ENCODE data around the gene GPALPP1.
A peak's percentile ranks its signal among the peaks of the same experiment; 100 is the strongest.
"Not testable (repeated sequence)": the region's sequence is repeated elsewhere in the genome, so short reads cannot be mapped to it uniquely, and the experiment has no call there.

Gene GPALPP1, protein sequence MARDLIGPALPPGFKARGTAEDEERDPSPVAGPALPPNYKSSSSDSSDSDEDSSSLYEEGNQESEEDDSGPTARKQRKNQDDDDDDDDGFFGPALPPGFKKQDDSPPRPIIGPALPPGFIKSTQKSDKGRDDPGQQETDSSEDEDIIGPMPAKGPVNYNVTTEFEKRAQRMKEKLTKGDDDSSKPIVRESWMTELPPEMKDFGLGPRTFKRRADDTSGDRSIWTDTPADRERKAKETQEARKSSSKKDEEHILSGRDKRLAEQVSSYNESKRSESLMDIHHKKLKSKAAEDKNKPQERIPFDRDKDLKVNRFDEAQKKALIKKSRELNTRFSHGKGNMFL

DNA sequence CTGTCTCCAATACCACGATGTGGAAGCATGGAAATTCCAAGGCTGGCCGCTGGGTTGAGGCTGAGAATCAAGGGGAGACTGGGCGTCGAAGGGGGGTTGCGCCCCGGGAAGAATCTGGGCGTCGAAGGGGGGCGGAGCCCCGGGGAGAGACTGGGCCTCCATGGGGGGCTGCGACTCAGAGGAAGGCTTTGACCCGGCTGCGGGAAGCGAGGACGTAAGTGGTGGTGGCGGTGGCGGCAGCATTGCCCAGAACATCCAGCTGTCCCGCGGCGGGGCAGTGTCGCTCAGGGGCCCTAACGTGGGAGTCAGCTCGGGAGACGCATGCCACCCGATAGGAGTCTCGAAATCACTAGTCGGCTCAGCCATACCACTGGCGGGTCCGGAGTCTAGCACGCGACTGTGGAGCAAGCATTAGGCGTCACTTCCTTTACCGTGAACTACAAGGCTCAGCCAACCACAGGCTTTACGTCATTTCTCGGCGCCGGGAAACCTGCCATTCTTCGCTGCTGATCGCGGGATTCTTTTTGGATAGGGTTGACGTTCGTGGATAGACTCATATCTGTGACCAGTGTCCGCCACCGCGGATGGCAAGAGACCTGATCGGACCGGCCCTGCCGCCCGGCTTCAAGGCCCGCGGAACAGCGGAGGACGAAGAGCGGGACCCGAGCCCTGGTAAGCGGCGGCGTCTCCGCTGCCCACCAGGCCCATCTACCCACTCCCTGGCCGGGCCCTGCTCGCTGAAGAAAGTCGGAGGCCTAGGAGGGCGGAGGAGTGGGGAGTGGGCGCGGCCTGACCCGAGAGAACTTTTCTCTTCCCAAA, at the start of gene GPALPP1, which contains the start of gene NUFIP1:
TSS of gene GPALPP1 (plus strand) at position 468 of the 819 bp plus-strand sequence. CDS start at position 585, 117 bp downstream.
TSS of gene NUFIP1 (minus strand) at position 401 of the 819 bp plus-strand sequence. CDS start at position 366, 35 bp downstream.
- DNase-seq: peak; percentile 97

DNA sequence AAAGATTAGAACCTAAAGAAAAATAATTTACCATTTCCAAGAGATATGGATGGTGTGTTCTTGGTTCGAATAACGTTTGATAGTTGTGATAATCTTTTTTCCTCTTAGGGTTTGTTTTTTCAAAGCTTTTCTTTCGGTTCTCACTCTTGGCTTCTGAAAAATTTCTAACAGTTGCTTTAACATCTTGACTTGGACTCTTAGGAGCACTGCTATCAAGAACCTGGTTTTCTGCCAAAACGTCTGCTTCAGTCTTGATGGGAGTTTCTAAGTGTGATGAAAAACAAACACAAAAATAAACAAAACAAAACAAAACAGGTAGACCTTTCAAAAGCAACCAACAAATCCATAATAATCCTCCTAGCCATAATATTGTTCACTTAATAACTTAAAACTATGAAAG, 45.9 kb upstream of the GPALPP1 start:
- DNase-seq: not testable (repeated sequence)

DNA sequence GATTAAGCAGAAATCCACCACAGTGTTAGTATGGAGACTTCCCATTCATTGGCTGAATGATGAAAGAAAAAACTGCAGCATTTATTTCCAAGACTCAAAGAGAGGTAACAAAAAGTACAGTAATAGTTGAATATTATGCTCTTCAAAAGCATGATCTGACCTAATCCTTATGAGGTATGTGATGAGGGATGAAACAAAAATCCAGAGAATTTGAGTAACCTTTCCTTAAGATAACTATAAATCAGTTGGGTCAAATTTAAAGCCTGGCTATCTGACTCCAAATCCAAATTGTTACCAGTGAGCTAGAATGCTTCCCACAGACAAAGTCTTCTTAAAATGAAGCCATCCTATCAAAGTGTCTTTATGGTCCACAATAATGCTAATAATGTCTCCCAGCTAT, 38.2 kb upstream of the GPALPP1 start:
- no peak for DNase-seq

DNA sequence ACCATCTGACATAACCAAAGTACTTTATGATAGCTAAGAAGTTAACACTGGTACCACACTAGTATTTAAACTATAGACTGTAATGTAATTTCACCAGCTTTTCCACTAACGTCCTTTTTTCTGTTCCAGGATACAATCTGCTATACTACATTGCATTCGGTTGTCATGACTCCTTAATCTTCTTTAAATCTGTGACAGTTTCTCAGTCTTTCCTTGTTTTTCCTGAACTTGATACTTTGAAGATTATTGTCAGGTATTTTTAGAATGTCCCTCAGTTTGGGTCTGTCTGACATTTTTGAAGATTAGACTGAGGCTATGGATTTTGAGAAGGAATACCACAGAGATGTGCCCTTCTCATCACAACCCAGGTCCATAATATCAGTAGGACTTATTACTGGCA, 36.7 kb upstream of the GPALPP1 start:
- DNase-seq: no peak

DNA sequence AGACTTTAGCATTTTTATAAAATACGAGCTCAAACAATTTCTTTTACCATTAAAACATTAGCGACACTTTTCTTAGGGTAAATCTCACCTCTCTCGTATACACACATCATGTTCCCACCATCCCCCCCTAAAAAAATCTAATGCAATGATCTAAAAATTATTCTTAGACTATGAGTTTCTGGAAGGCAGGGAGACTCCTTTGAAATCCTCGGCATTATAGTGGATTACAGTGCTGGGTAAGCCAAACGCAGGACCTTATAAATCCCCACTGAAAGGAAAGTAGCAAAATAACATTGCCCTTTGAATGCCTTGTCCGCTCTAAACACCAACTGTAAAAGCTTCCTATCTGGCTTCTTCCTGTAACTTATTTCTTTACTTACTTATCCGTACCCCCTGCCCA, 35.1 kb upstream of the GPALPP1 start:
- DNase-seq: no peak

DNA sequence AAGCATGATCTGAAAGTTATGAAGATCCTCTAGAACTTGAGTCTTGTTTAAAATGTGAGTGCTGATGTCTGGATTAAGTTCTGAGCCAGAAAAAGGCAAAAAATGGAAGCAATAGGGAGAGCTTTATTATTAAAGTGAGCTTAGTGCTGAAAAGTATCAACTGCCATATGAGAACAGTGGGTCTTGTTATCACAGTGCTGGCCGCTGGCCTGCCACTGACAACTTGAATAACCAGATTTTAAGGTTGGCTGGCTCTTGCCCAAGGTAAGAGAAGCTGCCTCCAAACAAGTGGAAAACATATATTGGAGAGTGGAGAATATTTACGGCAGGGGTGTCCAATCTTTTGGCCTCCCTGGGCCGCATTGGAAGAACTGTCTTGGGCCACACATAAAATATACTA, 33.9 kb upstream of the GPALPP1 start:
- no peak for DNase-seq

DNA sequence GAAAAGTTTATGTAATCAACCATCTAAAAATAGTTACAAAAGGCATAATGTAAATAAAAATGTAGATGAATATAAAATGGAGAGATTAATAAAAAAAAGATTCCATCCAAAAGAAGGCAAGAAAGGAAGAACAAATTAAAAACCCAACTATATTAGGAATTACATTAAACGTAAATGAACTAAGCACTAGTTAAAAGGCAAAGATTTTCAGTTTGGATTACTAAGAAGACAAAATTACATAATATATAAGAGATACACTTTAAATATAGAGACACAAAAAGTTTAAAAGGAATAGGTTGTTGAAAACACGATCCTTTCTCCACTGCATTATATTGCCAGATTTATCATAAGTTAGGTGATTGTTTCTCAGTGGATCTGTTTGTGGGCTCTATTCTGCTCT, 27.3 kb upstream of the GPALPP1 start:
- DNase-seq: no peak

DNA sequence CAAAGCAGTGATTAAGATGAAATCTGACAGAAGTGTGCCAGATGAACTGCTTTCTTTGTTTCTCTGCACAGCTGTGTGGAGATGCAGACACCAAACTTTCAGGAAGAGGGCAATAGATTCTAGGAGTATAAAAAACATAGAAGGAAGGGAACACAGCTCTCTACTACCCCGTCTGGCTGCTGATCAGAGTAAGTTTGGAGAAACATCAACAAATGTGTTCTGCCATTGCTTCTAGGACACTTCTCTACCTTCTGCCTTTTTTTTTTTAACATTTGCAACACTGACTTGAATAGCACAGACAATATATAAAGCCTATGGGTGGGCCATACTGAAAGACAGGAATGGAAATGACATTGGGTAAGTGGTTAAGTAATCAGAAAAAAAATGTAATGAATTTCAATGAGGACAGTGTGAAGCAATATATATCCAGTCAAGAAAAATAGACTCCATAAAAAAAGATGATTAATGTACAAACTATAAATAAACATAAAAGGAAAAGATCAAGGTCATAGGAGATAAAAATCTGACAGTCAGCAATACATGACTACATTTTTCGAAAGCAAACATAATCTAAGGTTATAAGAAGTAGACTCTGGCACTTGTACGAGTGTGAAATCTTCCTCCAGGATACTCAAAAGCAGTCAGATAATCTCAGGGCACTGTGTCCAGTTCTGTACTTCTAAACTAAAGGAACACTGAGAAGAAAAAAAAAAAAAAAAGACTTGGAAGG, 21.5 kb upstream of the GPALPP1 start:
- DNase-seq: no peak

DNA sequence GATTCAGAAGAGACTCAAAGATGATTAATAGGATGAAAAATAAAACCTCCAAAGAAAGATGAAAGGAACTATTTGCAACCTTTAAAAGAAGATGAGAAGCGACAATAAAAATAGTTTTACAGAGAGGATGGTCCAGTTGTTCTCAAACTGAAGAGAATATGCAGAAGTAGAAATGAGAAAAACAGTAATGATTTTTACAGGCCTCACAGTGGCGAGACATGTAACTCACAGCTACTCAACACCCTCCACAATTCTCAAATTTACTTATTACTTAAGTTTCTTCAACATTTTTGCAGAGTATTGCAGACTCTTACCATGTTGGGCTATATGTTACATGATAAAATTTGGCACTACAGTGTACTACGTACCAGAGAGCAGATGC, 20.9 kb upstream of the GPALPP1 start:
- DNase-seq: no peak

DNA sequence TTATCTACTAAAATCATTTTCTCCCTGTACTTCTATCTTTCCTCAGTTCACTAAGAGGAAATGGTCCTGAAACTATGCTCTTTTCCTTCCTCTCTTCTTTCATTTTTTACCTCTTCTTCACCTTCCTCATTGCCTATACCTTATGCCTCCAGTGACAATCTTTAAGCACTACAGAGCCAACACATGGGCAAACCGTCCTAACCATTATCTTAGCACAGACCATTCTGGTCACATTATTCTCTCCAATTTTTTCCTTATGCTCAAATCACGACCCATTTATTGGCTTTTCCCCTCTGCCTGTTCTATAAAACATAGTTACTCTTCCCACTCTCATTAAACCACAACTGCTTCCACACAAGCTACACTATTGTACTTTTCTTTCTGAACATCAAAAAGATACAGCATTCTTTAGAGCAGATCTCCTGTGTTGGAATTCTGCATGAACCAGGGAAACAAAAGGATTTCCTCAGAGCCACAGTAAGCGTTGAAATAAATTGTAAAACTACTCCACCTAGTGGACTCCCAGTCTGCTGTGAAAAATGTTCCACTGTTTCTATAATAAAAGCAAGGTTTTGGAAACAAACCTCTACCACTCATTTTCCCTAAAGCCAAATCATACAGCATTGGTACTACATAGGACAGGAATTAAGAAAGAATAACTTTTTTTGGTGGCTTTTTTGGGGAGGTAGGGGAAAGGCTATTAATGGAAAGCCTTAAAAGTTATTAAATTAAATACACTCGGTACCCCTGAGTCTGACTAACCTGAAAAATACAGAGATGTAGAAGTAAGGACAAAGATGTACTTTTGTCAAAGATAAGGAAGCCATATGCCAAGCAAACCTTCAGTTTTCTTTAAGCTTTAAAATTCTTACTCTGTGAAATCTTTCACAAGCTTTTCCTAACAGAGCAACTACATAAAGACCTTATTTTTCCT, 19.5 kb upstream of the GPALPP1 start:
- DNase-seq: peak; percentile 18

DNA sequence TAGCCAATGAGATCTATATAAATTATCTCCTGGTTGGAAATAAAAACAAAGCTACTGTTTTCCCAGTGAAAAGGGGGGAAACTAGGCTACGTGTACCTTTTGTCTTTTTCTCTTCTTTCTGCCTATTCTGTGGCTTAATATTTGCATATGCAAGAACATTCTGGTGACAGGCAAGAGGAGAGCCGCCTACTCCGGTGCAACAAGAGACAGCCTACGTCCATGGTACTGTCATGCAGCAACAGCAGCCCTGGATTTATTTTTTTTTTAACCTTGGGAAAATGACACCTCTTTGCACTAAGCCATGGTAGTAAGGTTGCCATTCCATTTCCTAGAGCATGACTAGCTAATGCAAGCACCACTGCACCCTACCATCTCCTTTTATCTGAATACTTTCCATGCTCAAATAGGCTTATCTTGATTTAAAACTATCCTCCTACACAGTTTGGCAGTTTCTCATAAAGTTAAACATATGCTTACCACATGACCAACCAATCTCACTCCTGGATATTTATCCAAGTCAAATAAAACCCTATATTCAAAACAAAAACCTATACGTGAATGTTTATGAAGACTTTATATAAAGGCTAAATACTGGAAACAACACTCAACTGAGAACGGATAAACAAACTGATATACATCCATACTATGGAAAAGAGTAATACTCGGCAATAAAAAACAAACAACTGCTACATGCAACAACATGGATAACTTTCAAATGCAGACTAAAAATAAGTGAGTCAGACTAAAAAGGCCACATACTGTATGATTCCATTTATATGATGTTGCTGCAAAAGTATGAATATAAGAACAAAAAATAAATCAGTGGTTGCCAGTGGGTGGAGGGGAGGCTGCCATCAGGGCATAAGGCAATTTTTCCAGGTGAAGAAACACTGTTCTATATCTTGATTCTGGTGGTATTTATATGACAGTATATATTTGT, 17.4 kb upstream of the GPALPP1 start:
- no peak for DNase-seq

DNA sequence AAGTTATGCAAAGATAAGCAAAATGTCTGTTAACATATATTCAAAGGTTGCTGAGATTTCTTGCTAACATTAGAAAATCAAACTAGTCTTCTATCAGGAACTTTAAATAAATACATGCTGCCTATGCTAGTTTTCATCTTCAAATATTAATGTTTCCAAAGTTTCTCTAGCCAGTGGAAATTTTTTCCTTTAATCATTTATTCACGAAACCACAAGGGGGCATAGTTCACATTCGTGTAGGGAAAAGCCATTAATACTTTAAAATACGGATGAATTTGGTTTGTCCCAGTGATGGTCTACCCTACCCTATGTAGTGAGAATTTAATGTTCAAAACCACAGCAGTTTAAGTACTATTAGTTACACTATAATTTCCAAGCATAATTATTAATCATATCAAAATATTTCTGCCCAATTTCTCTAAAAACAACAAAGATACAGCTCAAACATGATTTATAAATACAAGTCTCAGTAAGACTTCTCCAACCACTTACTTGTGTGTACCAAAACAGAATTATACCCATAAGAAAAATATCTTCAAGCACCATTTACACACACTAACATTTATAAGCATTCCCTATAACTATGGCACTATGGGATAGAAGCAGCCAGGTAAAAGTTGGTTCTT, 16.3 kb upstream of the GPALPP1 start:
- DNase-seq: peak; percentile 27

DNA sequence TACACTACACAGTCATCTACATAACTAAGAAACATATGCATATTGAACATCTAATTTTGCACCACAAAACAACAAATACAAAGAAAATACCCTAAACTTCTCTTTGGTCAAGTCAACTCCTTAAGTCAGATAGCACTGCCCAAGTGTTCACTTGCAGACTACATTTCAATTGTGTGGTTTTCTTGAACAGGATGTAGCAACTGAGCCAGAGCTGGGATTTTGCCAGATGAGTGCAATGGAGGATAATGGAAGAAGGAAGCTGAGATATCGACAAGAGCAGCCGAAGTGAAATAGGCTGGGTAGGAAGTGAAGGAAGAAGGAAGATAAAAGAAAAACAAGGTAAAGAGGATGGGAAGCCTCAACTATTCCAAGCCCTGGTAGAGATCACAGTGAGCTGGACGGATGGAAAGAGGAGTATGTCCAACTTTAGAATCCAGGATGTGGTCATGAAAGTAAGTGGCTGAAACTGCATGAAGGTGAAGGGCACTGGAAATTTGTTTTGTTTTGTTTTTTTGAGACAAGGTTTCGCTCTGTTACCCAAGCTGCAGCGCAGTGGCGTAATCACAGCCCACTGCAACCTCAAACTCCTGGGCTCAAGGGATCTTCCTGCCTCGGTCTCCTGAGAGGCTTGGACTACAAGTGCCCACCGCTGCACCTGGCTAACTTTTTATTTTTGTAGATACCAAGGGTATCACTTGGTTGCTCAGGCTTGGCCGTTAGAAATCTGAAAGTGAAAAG, 15.1 kb upstream of the GPALPP1 start:
- no peak for DNase-seq

DNA sequence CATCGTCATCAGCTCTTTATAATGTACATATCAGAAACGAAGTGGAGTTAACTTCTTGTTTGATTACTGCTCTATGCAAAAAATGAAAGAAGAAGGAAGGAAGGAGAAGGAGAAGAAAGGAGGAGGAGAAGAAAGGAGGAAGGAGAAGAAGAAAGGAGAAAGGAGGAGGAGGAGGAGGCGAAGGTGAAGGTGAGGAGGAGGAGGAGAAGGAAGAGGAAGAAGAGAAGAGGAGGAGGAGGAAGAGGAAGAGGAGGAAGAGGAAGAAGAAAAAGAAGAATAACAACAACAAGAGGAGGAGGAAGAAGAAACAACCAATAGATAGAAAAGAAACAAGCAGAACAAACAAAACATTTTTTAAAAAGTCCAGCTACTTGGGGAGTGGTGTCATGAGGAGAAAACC, 13.1 kb upstream of the GPALPP1 start:
- no peak for DNase-seq

DNA sequence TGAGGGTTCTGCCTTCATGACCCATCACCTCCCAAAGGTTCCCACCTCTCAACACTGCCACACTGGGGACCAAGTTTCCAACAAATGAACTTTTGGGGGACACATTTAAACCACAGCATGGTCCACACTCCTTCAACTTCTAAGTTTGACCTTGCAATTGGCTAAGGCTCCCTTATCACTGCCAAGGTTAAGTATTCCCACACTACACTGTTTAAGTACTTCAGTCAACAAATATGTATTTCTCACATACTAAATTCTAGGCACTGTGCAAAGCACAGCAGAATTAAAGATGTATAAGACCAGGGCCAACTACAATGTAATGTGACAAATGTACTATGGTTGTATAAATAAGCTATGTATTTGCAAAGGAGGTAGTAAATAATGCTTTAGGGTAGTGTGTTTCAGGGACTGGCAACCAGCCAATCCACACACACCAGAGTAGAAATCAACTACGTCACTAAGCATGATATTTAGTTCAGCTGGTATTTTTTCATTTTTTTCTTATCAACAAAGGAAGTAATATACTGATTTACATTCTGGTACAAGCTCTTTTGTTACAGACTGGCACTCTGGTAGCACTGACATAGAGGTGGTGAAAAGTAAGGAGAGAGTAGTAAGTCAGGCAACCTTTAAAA, 12.3 kb upstream of the GPALPP1 start:
- DNase-seq: no peak

DNA sequence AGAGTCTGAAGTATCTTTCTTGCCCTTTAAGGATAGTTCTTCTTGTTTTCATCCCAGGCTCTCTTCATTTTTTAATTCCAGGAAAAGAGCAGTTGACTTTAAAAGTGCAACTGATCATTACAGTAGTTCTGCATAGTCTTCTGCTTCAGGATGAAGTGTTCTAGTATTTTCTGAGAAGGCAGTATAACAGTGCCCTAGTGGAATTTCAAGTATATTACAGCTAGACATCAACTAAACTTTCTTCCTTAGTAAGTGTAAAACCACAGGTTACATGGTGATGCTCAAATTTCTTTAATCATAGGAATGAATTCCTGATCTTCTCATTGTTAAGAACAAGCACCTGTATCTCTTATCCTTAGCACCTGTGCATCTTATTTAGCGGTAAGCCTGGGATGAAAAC, 11.0 kb upstream of the GPALPP1 start:
- DNase-seq: no peak

DNA sequence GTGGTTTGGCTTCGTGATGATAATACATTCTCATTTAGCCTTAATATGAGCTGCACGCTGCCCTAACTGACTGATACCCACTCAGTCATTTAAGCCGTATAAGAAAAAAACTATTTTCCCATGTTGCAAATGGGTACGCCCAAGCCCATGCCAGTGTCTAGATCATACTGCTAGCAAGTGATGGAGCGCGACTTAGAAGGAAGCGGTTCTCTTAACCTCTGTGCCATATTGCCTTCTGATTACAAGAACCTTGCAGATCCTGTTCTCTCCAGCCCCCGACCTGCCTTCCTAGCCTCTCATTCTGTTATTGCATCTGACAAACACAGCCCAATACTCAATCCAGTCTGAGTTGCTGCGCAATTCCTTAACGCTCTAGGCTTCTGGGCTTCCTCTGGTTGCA, 603 bp downstream of the GPALPP1 start:
- peak; percentile 3 for DNase-seq

DNA sequence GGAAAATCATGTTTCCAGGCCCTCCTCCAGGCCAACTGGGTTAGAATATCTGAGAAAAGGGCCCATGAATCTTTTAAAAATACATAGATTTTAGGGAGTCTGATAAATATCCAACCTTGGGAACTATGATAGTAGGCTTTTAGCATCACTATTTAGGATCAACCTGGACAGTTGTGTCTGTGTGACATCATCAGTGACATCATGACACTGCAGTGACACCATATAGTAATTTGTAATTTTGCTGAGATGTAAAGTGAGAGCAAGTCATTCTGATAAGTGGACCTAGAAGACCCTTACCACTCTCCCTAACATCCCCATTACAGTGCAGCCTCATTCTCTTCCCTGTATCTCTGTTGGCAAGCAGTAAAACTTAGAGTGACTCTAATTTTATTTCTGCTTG, 14.1 kb downstream of the GPALPP1 start:
- DNase-seq: no peak

DNA sequence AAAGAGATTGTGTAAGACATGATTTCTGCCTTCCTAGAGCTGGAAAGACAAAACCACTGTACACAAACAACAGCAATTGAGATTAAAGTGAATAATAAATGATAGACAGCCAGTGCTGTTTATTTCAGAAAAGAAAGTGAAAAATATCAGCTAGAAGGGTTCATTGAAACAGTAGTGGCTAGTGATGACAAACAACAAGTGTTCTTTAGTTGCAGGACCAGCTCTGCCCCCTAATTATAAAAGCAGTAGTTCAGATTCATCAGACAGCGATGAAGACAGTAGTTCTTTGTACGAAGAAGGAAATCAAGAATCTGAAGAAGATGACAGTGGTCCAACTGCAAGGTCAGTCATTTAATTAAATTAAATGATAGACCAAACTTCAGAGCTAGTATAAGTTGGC, 14.8 kb downstream of the GPALPP1 start:
- no peak for DNase-seq

All from activated CD4-positive, alpha-beta T cell treated with anti-CD3 and anti-CD28 coated beads, Interleukin-2, Interleukin-6, amounts not matched to agents 100 ng/mL and 50 ng/mL, durations not matched to agents 16 hours and 8 hours (primary cell).